ENCODE data around the gene SPAG16.
A peak's percentile ranks its signal among the peaks of the same experiment; 100 is the strongest.

The SPAG16 gene

GRCh38 chr2:214247531-214247930 is 963.3 kb downstream of the SPAG16 start:
- no peak for DNase-seq

- DNase-seq: no peak
Measured at GRCh38 chr2:214255046-214255445, 970.8 kb downstream of the SPAG16 start.

DNA sequence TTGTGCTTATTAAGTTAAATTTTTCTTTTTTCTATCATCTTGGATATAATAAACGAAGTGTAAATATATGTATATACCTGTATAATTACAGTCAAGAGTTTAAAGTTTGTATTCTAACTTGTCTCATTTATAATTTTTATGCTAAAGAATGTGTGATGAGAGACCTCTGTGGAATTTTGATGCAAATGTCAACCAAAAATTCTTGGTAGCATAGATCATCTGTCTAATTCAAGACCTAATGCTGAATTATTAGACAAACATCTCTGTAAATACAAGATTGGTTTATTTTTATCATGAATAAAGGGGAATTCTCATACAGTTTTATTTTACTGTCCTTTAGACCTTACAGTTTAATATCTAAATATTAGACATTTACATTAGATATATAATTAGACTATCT is 977.4 kb downstream of the SPAG16 start:
- no peak for DNase-seq

GRCh38 chr2:214264171-214264570 is 979.9 kb downstream of the SPAG16 start:
- no peak for DNase-seq

DNA sequence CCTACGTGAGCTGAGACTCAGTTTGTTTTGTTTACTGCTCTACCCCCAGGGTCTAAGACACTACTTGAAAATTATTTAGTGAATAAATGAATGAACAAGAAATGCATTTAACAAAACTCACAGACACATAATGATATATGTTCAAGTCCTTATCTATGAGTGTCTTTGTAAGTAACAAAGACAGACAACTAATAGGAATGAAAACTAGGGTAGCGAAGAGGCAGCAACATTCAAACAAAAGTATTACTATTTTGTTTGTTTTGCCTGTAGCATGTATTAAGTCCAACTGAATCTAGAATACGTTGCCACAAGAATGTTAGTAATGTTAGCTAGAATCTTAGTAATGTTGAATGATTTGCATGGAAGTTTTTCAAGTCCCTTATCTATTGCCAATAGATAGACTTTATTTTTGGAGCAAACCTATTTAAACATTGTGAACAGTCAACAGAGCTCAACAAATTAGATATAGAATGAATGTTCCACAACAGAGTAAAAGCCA is 981.8 kb downstream of the SPAG16 start:
- no peak for DNase-seq

DNA sequence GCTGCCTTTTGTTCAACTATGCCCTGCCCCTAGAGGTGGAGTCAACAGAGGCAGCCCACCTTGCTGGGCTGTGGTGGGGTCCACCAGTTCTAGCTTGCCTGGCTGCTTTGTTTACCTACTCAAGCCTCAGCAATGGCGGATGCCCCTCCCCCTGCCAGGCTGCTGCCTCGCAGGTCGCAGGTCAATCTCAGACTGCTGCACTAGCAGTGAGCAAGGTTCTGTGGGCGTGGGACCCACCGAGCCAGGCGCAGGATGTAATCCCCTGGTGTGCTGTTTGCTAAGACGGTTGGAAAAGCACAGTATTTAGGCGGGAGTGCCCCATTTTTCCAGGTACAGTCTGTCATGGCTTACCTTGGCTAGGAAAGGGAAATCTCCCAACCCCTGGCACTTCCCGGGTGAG is 993.6 kb downstream of the SPAG16 start:
- DNase-seq: no peak

GRCh38 chr2:214286011-214286410 is 1001.7 kb downstream of the SPAG16 start:
- DNase-seq: no peak

GRCh38 chr2:214293593-214293992 is 1009.3 kb downstream of the SPAG16 start:
- DNase-seq: no peak

- DNase-seq: no peak
Measured at GRCh38 chr2:214294426-214294825, 1010.2 kb downstream of the SPAG16 start.

- DNase-seq: no peak
Measured at GRCh38 chr2:214297423-214297822, 1013.2 kb downstream of the SPAG16 start.

DNA sequence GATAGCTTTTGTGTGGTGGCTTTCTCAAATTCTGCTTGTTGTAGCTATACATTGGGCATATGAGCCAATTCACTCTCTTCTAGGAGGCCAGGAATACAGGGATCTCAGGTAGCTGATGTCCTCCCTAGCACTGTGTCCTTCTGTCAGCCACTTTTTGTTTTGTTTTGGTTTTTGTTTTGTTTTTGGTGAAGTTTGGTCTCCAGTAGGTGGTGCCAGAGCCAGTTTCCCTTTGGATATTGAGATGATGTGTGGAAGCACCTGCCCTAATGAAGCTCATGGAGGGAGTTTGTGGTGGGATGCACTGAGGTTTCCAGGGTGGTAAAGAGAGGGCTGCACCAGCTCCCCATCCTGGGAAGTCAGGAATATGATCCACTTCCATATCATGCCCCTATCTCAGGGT is 1026.1 kb downstream of the SPAG16 start:
- peak in 2 of 56 donors; percentile 6 for DNase-seq

DNA sequence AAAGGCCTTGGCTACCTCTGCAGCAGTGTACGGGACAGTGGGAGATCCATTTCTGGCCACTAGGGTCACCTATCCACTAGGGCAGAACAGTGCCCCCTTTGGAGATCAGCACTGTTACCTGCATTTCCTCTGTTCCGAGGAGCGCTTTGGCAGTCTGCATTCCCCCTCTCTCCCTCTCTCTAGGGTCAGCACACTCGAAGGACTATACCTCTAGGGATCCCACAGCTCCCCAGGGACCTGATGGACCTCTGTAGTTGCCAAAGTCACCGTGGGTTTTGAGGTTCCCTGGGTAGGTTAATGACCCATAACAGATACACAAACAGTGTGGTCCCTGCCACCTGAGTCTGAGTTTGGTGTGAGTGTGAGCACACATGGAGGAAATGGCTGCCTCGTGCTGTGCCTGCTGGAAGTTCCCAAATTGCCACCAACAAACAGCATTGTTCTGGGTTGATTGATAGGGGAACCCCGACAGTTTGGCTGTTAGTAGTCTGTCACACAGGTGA is 1026.8 kb downstream of the SPAG16 start:
- DNase-seq: no peak

- no peak for DNase-seq
Measured at GRCh38 chr2:214311931-214312749, 1027.9 kb downstream of the SPAG16 start.

- DNase-seq: no peak
Measured at GRCh38 chr2:214315324-214315723, 1031.1 kb downstream of the SPAG16 start.

- DNase-seq: no peak
Measured at GRCh38 chr2:214320211-214320610, 1035.9 kb downstream of the SPAG16 start.

DNA sequence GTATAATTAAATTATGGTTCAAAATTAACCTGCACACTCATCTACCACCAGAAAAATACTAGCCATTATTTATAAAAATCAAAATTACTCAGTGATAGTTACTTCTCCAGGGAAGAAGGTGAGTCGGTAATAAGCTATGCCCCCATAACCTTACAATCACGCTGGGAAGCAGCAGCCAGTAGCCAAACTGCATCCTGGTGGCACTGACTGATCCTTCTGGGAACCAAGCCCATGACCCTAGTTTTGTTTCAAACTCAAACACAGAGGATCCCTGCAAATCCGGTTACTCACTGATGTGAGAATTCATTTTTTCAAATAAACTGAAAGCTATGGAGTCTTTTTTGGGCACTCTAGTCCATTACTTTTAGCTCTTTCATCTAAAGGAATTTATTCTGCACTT is 1038.4 kb downstream of the SPAG16 start:
- no peak for DNase-seq

DNA sequence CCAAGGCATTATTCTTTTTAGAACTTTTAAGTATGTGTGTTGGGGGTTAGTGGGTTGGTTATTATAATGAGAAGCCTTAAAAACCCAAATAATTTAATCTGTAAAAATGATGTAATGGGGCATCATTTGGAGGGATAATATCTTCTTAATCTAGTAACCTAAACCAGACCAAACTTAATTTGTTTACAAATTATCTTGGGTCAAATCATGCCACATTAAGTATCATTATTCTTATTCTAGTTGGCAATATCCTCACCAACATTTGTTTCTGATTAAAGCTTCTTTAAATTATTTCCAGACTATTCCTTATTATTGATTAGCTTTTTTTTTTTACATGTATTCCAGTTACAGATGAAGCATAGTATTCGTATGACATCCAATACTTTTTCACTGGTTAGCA is 1041.1 kb downstream of the SPAG16 start:
- DNase-seq: no peak

DNA sequence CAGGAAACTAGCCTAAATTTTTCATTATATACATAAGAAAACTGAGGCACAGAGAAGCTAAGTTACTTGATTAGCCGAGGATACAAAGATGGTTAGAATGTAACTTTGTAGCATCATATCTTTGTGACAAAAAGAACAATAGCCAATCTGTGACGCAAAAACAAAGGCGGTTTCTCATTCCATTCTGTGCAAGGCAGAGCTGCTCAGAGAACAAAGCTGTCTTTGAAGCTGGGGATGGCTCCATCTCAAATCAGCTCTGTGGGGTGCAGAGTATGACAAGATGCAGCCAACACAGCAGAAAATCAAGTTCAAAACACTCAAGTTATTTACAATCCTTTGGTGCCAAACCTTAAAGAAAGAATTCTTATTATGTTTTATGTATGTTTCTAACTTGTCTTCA is 1044.7 kb downstream of the SPAG16 start:
- peak in 47 of 56 donors; percentile 6 to 93 (median 61) for DNase-seq

- no peak for DNase-seq
Measured at GRCh38 chr2:214341646-214342045, 1057.4 kb downstream of the SPAG16 start.

GRCh38 chr2:214358506-214358905 is 1074.2 kb downstream of the SPAG16 start:
- DNase-seq: no peak

DNA sequence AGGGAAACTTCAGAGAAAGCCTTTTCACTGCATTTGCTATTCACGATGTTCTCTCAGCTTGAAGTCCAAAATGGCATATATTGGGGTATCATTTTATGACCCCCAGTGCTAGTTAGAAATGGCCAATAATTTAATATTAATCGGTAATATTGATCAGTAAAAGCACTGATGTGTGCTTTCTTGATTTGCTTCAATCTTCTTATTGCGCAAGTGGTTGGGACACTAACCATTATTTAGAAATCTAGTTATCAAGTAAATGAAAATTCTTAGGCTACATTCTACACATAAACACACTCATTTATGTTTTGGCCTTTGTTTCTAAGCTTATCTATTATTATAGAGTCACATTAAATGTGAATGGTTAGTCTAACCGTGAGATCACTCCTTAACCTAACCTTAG is 1076.9 kb downstream of the SPAG16 start:
- no peak for DNase-seq

DNA sequence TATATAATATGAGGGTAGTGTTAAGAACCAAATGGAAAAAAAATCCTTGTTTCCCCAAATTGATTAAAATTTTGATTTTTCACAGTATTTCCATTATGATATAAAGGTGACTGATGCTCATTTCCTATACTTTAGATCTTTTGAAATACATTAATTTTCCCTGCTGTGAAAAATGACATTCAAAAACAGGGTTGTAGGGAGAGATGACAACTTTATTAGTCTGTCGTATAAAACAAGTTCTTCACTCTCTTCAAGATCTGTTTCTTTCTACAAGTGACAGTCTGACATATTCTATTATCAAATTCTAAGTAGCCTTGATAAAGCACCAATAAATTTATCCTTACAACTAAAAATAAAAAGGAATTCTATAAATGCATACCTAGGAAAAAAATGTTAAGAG is 1081.3 kb downstream of the SPAG16 start:
- no peak for DNase-seq

- DNase-seq: no peak
Measured at GRCh38 chr2:214367171-214367570, 1082.9 kb downstream of the SPAG16 start.

All from amygdala (tissue), 56 donors.